KMS-11 (cell line): ENCODE data around the gene CCDC69.

Source experiments
- H2AFZ ChIP-seq: fragments of 200-600 bp; sonication (generic); 2 replicates; pipeline ENCODE4 v1.6.1; 2016; ENCODE audit warnings: antibody characterized with exemption, mixed run types, low read depth
- H3K27ac ChIP-seq: fragments of 200-600 bp; sonication (generic); 2 replicates; pipeline ENCODE4 v1.6.1; 2016; ENCODE audit warnings: mild to moderate bottlenecking, mixed run types
- H3K27me3 ChIP-seq: fragments of 200-600 bp; sonication (generic); 2 replicates; pipeline ENCODE4 v1.6.1; 2017; ENCODE audit warnings: mild to moderate bottlenecking, low read depth, mixed run types, moderate library complexity; ENCODE audit not compliant: insufficient read depth
- H3K36me3 ChIP-seq: fragments of 200-600 bp; sonication (generic); 2 replicates; pipeline ENCODE4 v1.6.1; 2017; ENCODE audit warnings: mild to moderate bottlenecking, mixed run types; ENCODE audit not compliant: insufficient read depth
- H3K4me1 ChIP-seq: fragments of 200-600 bp; sonication (generic); 2 replicates; pipeline ENCODE4 v1.6.1; 2016; ENCODE audit warnings: mild to moderate bottlenecking, low read depth, mixed run types; ENCODE audit not compliant: poor library complexity, severe bottlenecking
- H3K4me2 ChIP-seq: fragments of 200-600 bp; sonication (generic); 2 replicates; pipeline ENCODE4 v1.7.0; 2016; ENCODE audit warnings: mild to moderate bottlenecking, mixed run types
- H3K4me3 ChIP-seq: fragments of 200-600 bp; sonication (generic); IDR thresholded peaks from 2 replicates; pipeline ENCODE4 v1.6.1; 2017; ENCODE audit warnings: low read depth, low read length, mixed read lengths; ENCODE audit not compliant: insufficient read depth
- H3K79me2 ChIP-seq: fragments of 200-600 bp; sonication (generic); 2 replicates; pipeline ENCODE4 v1.6.1; 2016; ENCODE audit warnings: low read depth, mixed run types; ENCODE audit not compliant: insufficient read depth
- H3K9ac ChIP-seq: fragments of 200-600 bp; sonication (generic); 2 replicates; pipeline ENCODE4 v1.6.1; 2016; ENCODE audit warnings: mild to moderate bottlenecking, mixed run types
- H4K20me1 ChIP-seq: fragments of 200-600 bp; sonication (generic); 2 replicates; pipeline ENCODE4 v1.6.1; 2016; ENCODE audit warnings: mild to moderate bottlenecking, mixed run types; ENCODE audit not compliant: insufficient read depth
- TF ChIP-seq, protein P1 (sequence below): fragments of 200-600 bp; sonication (generic); conservative IDR thresholded peaks from 2 replicates; pipeline ENCODE4 v1.6.1; 2017; ENCODE audit warnings: low read depth, mild to moderate bottlenecking, antibody characterized with exemption, low read length, moderate library complexity, mixed read lengths

The CCDC69 gene

DNA sequence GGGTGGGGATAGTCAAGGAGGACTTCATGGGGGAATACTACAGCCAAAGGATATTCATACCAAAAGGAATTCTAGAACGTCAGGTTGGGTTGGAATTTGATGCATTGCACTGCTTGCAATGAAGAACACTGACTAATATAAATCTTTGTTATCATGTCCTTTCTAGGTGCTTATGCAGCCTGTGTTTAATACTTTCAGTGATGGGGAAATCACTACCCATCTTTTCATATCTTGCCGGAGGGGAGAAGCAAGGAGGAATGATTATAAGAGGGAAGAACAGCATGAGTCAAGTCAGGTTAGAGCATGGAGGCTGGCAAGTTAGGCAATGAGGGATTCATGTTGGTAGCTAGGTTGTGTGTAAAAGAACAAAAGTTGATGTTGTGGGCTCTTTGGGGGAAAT, 5.1 kb upstream of the CCDC69 start:
- Histone ChIP-seq H3K79me2 (no peaks in the 10 kb centered on the region), H3K27ac (no peak overlapping the region), H3K4me2 (no peak overlapping the region), H3K36me3 (no peaks in the 10 kb centered on the region), H2AFZ (no peak overlapping the region), H3K4me1 (peaks cover 9% of the 10 kb centered on the region), H4K20me1 (no peaks in the 10 kb centered on the region), H3K9ac (no peak overlapping the region), H3K27me3 (no peaks in the 10 kb centered on the region), H3K4me3 (no peak overlapping the region)
- TF ChIP-seq, protein P1, sequence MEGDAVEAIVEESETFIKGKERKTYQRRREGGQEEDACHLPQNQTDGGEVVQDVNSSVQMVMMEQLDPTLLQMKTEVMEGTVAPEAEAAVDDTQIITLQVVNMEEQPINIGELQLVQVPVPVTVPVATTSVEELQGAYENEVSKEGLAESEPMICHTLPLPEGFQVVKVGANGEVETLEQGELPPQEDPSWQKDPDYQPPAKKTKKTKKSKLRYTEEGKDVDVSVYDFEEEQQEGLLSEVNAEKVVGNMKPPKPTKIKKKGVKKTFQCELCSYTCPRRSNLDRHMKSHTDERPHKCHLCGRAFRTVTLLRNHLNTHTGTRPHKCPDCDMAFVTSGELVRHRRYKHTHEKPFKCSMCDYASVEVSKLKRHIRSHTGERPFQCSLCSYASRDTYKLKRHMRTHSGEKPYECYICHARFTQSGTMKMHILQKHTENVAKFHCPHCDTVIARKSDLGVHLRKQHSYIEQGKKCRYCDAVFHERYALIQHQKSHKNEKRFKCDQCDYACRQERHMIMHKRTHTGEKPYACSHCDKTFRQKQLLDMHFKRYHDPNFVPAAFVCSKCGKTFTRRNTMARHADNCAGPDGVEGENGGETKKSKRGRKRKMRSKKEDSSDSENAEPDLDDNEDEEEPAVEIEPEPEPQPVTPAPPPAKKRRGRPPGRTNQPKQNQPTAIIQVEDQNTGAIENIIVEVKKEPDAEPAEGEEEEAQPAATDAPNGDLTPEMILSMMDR = no peak

DNA sequence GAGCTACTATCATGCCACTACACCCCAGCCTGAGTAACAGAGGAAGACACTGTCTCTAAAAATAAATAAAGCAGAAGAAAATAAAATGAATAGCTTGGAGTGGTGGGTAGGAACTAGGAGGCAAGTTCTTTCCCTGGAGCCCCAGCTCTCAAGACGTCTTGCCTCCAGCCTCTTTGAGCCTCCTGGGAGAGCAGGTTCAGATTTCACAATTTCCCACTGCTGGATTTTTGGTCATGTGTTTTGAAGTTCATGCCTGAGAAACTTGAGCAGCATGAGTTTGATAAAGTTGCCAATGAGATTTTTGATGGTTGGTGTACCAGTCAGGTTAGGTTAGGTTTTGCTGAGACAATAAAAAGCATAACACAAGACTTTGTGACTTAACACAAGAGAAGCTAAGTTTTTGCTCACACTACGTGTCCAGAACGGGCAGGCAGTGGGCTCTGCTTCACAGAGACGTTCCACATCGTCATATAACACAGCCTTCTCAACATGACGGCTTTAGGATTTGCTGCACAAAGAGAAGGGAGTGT, 4.1 kb upstream of the CCDC69 start:
- Histone ChIP-seq H2AFZ (no peak overlapping the region), H3K36me3 (no peaks in the 10 kb centered on the region), H3K4me2 (no peak overlapping the region), H4K20me1 (no peaks in the 10 kb centered on the region), H3K27ac (no peak overlapping the region), H3K9ac (no peak overlapping the region), H3K27me3 (no peaks in the 10 kb centered on the region), H3K4me1 (peaks cover 13% of the 10 kb centered on the region), H3K79me2 (no peaks in the 10 kb centered on the region), H3K4me3 (no peak overlapping the region)
- TF ChIP-seq, protein P1 = no peak

DNA sequence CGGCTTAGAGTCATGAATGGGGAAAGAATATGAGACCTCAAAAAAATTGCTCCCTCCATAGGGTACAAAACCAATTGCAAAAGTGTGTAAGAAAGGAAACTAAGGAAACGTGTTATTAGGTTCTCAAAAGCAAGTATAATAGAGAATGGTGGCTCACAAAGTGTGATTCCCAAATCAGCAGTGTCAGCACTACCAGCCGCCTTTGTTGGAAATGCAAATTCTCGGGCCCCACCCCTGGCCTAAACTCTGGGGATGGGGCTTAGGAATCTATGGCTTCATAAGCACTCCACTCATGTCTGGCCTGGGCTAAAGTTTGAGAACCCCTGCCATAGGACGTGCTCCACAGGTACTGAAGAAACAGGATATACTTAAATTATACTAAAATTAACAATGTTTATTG, 1.6 kb upstream of the CCDC69 start:
- Histone ChIP-seq H3K27ac (no peak overlapping the region), H3K4me2 (no peak overlapping the region), H3K27me3 (no peaks in the 10 kb centered on the region), H2AFZ (no peak overlapping the region), H4K20me1 (no peaks in the 10 kb centered on the region), H3K9ac (no peak overlapping the region), H3K79me2 (no peaks in the 10 kb centered on the region), H3K4me3 (no peak overlapping the region), H3K4me1 (peaks cover 18% of the 10 kb centered on the region), H3K36me3 (no peaks in the 10 kb centered on the region)
- TF ChIP-seq, protein P1 = no peak

DNA sequence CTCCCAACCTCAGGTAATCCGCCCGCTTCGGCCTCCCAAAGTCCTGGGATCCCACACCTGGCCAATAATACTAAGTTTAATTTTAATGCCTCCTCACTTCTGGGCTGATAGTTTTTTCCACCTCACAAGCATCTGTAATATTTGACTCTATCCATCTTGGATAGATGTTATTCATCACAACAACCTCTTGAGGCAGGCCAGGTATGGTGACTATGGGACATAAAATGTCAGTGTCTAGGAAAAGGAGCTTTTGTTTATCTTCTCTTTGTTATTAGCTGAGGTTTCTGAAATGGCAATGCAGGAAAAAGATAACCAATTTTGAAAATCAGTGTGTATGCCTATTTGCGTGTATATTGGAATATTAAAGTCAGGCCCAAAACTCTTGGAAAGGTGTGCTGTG, 1.2 kb upstream of the CCDC69 start:
- Histone ChIP-seq H3K4me3 (no peak overlapping the region), H3K79me2 (no peaks in the 10 kb centered on the region), H2AFZ (no peak overlapping the region), H3K9ac (no peak overlapping the region), H3K4me1 (peaks cover 18% of the 10 kb centered on the region), H3K4me2 (no peak overlapping the region), H3K27ac (no peak overlapping the region), H4K20me1 (no peaks in the 10 kb centered on the region), H3K27me3 (no peaks in the 10 kb centered on the region), H3K36me3 (no peaks in the 10 kb centered on the region)
- TF ChIP-seq, protein P1 = no peak
